GM23338 (cell line): ENCODE data around the gene IQCE. TPM values are rescaled to one million over a fixed set of nuclear protein-coding genes. Genes with fewer than 3 reads are reported as not detected.
"Not testable (repeated sequence)": the region's sequence is repeated elsewhere in the genome, so short reads cannot be mapped to it uniquely, and the experiment has no call there.

Source experiments
- ATAC-seq: fragments of 200-7000 bp; cut with Tn5 transposase; 3 replicates; pipeline ENCODE4 v1.9.1; 2020
- DNase-seq: peaks from one replicate; pipeline ENCODE4 v3.0.0-alpha.2; 2015; ENCODE audit warnings: low spot score
- H2AFZ ChIP-seq: fragments of 200-600 bp; sonication (generic); 2 replicates; pipeline ENCODE4 v1.8.0; 2016; ENCODE audit warnings: antibody characterized with exemption, mild to moderate bottlenecking, moderate library complexity
- H3F3A ChIP-seq: fragments of 200-600 bp; sonication (generic); replicated peaks from 2 replicates; pipeline ENCODE4 v1.8.0; 2017; ENCODE audit warnings: antibody characterized with exemption, mixed run types, low read depth
- H3K27ac ChIP-seq: fragments of 200-600 bp; sonication (generic); 2 replicates; pipeline ENCODE4 v1.6.1; 2016; ENCODE audit warnings: low read depth
- H3K27me3 ChIP-seq: fragments of 200-600 bp; sonication (generic); 2 replicates; pipeline ENCODE4 v1.8.0; 2016; ENCODE audit warnings: mild to moderate bottlenecking, mixed run types, moderate library complexity; ENCODE audit not compliant: insufficient read depth
- H3K36me3 ChIP-seq: fragments of 200-600 bp; sonication (generic); 2 replicates; pipeline ENCODE4 v1.8.0; 2016; ENCODE audit warnings: mild to moderate bottlenecking; ENCODE audit not compliant: insufficient read depth
- H3K4me1 ChIP-seq: fragments of 200-600 bp; sonication (generic); 2 replicates; pipeline ENCODE4 v1.8.0; 2016; ENCODE audit warnings: mild to moderate bottlenecking, moderate library complexity; ENCODE audit not compliant: insufficient read depth
- H3K4me2 ChIP-seq: fragments of 200-600 bp; sonication (generic); 2 replicates; pipeline ENCODE4 v1.7.1; 2017; ENCODE audit warnings: mixed run types
- H3K4me3 ChIP-seq: fragments of 200-600 bp; sonication (generic); 2 replicates; pipeline ENCODE4 v1.6.1; 2016; ENCODE audit warnings: mixed run types
- H3K79me2 ChIP-seq: fragments of 200-600 bp; sonication (generic); replicated peaks from 2 replicates; pipeline ENCODE4 v1.8.0; 2017; ENCODE audit warnings: mild to moderate bottlenecking; ENCODE audit not compliant: insufficient read depth
- H3K9me2 ChIP-seq: fragments of 200-600 bp; sonication (generic); 2 replicates; pipeline ENCODE4 v1.8.0; 2017; ENCODE audit not compliant: insufficient read depth
- H4K20me1 ChIP-seq: fragments of 200-600 bp; sonication (generic); replicated peaks from 2 replicates; pipeline ENCODE4 v1.8.0; 2017; ENCODE audit warnings: mild to moderate bottlenecking; ENCODE audit not compliant: insufficient read depth
- H3K27ac Mint-ChIP-seq: 2 replicates; pipeline ENCODE4 v1.8.0; 2020; ENCODE audit warnings: inconsistent platforms, mild to moderate bottlenecking, moderate library complexity, mixed read lengths
- H3K27me3 Mint-ChIP-seq: 3 replicates; pipeline ENCODE4 v1.8.0; 2022; ENCODE audit warnings: low read depth, mild to moderate bottlenecking, moderate library complexity, mixed read lengths, inconsistent platforms; ENCODE audit not compliant: insufficient read depth, poor library complexity
- H3K36me3 Mint-ChIP-seq: 3 replicates; pipeline ENCODE4 v1.8.0; 2021; ENCODE audit warnings: low read depth, mild to moderate bottlenecking, inconsistent platforms, moderate library complexity, mixed read lengths
- H3K4me1 Mint-ChIP-seq: 3 replicates; pipeline ENCODE4 v1.8.0; 2020; ENCODE audit warnings: mild to moderate bottlenecking, inconsistent platforms, mixed read lengths
- H3K4me3 Mint-ChIP-seq: 3 replicates; pipeline ENCODE4 v1.8.0; 2021; ENCODE audit warnings: moderate library complexity, mild to moderate bottlenecking, inconsistent platforms, mixed read lengths
- H3K9me3 Mint-ChIP-seq: 3 replicates; pipeline ENCODE4 v1.8.0; 2020; ENCODE audit warnings: moderate library complexity, mild to moderate bottlenecking, inconsistent platforms, mixed read lengths
- CTCF ChIP-seq, 2 experiments: fragments of 200-600 bp in 1 of 2; sonication (generic) in 1 of 2; conservative IDR thresholded peaks; 2 replicates each; pipeline versions ENCODE4 v1.5.1 to v1.6.1; 2016 to 2017; ENCODE audit warnings: antibody characterized with exemption in 2 of 2, low read depth in 2 of 2, mild to moderate bottlenecking in 2 of 2, moderate library complexity in 1 of 2
- ETS1 ChIP-seq: IDR thresholded peaks from 2 replicates; pipeline ENCODE4 v1.6.1; 2016; ENCODE audit warnings: antibody characterized with exemption
- EZH2 ChIP-seq: fragments of 200-600 bp; sonication (generic); IDR thresholded peaks from one replicate; pipeline ENCODE4 v1.8.0; 2017; ENCODE audit warnings: antibody characterized with exemption, mild to moderate bottlenecking, low read depth; ENCODE audit not compliant: unreplicated experiment
- NANOG ChIP-seq: IDR thresholded peaks from 2 replicates; pipeline ENCODE4 v1.6.1; 2016; ENCODE audit warnings: antibody characterized with exemption, borderline replicate concordance
- POLR2AphosphoS5 ChIP-seq: IDR thresholded peaks from 2 replicates; pipeline ENCODE4 v1.6.1; 2016; ENCODE audit warnings: antibody characterized with exemption, low read depth
- REST ChIP-seq: IDR thresholded peaks from one replicate; pipeline ENCODE4 v1.6.1; 2018; ENCODE audit warnings: antibody characterized with exemption; ENCODE audit not compliant: unreplicated experiment
- ZNF114 ChIP-seq: fragments of 250-450 bp; sonication (Bioruptor Pico); IDR thresholded peaks from 2 replicates; pipeline ENCODE4 v1.5.0; 2020; ENCODE audit warnings: mild to moderate bottlenecking, moderate library complexity
- ZNF331 ChIP-seq: fragments of 250-450 bp; sonication (Bioruptor Pico); IDR thresholded peaks from 2 replicates; pipeline ENCODE4 v1.5.0; 2020; ENCODE audit warnings: low read depth, mild to moderate bottlenecking, moderate library complexity
- ZNF462 ChIP-seq: fragments of 250-450 bp; sonication (Bioruptor Pico); IDR thresholded peaks from 2 replicates; pipeline ENCODE4 v1.5.0; 2020; ENCODE audit warnings: mild to moderate bottlenecking, moderate library complexity
- polyA plus RNA-seq: library from polyadenylated mRNA; unstranded; fragments of >200 nt; fragmentation: Nextera tagmentation; extraction: Ambion mirVana; gene quantifications from 2 replicates; pipeline ENCODE4 v1.2.1, GENCODE V29; 2016
- total RNA-seq: library from RNA; depleted of rRNA; stranded (reverse); fragments of >200 nt; shearing (Covaris generic); gene quantifications from 2 replicates; pipeline ENCODE4 v1.2.3, GENCODE V29; 2014

Gene IQCE
- total and polyA plus RNA-seq, 2 experiments from 2014 or later: 5.0 to 7.7 TPM

GRCh38 chr7:2589341-2589740 is 30.6 kb downstream of the IQCE start:
- H3K27me3 Mint-ChIP-seq: peaks cover 12% of the 10 kb centered on the region
- no peaks in the 10 kb centered on the region; the same call in 1 of the 3 replicates for H3K36me3 Mint-ChIP-seq
- Histone ChIP-seq H3K79me2 (no peaks in the 10 kb centered on the region), H3K4me3 (no peak overlapping the region), H3K9me2 (no peaks in the 10 kb centered on the region), H3K4me2 (no peak overlapping the region), H2AFZ (no peak overlapping the region), H4K20me1 (no peaks in the 10 kb centered on the region), H3K36me3 (no peaks in the 10 kb centered on the region), H3F3A (no peaks in the 10 kb centered on the region), H3K27ac (no peak overlapping the region), H3K27me3 (no peaks in the 10 kb centered on the region), H3K4me1 (no peaks in the 10 kb centered on the region)
- H3K4me1 Mint-ChIP-seq: peaks cover 12% of the 10 kb centered on the region
- DNase-seq: no peak
- no peak for ATAC-seq
- no peak overlapping the region for H3K4me3 Mint-ChIP-seq
- no peaks in the 10 kb centered on the region for H3K9me3 Mint-ChIP-seq
- no peak overlapping the region for H3K27ac Mint-ChIP-seq
- TF ChIP-seq ETS1: no peak
- no peak for TF ChIP-seq ZNF462 (CRISPR knock-in tag)
- no peak for TF ChIP-seq POLR2AphosphoS5
- TF ChIP-seq ZNF331 (CRISPR knock-in tag): no peak
- no peak for TF ChIP-seq REST
- no peak for TF ChIP-seq CTCF (conservative IDR thresholded peaks at IDR 0.05; ENCODE audit: low read depth in 2 of 2)
- TF ChIP-seq ZNF114 (CRISPR knock-in tag): no peak
- no peak for TF ChIP-seq NANOG
- no peak for TF ChIP-seq EZH2

- not testable (repeated sequence) for H3K27ac Mint-ChIP-seq, H3F3A ChIP-seq, H3K4me2 ChIP-seq, H3K4me3 ChIP-seq, H3K9me2 ChIP-seq, H3K79me2 ChIP-seq, H3K4me1 ChIP-seq, H2AFZ ChIP-seq, ATAC-seq, H3K27me3 ChIP-seq, H3K36me3 Mint-ChIP-seq, H3K36me3 ChIP-seq, H3K9me3 Mint-ChIP-seq, DNase-seq, H3K27ac ChIP-seq, H3K4me3 Mint-ChIP-seq, H4K20me1 ChIP-seq
- Mint-ChIP-seq H3K4me1 (peaks cover 12% of the 10 kb centered on the region), H3K27me3 (peaks cover 12% of the 10 kb centered on the region)
These were observed 31.2 kb downstream of the IQCE start for GRCh38 chr7:2589941-2590340.
